SJCRH30 (cell line): Measurements from ENCODE around the gene RNF223. TPM values are rescaled to one million over a fixed set of nuclear protein-coding genes. Genes with fewer than 3 reads are reported as not detected.
A peak's percentile ranks its signal among the peaks of the same experiment; 100 is the strongest.
"Not testable (repeated sequence)": the region's sequence is repeated elsewhere in the genome, so short reads cannot be mapped to it uniquely, and the experiment has no call there.

Source experiments
- DNase-seq, 2 experiments: peaks; one replicate each; pipeline ENCODE4 v3.0.0-alpha.2; 2015 to 2020
- H3K27ac ChIP-seq: fragments of 250-450 bp; sonication (Bioruptor Pico); 2 replicates; pipeline ENCODE4 v1.5.1; 2020; ENCODE audit warnings: mild to moderate bottlenecking, moderate library complexity
- H3K27me3 ChIP-seq: fragments of 250-450 bp; sonication (Bioruptor Pico); 2 replicates; pipeline ENCODE4 v1.5.1; 2020; ENCODE audit warnings: mild to moderate bottlenecking, moderate library complexity
- H3K36me3 ChIP-seq: fragments of 250-450 bp; sonication (Bioruptor Pico); 2 replicates; pipeline ENCODE4 v1.5.1; 2020; ENCODE audit warnings: mild to moderate bottlenecking, moderate library complexity
- H3K4me1 ChIP-seq: fragments of 250-450 bp; sonication (Bioruptor Pico); 2 replicates; pipeline ENCODE4 v1.5.1; 2020; ENCODE audit warnings: mild to moderate bottlenecking, moderate library complexity
- H3K4me3 ChIP-seq: fragments of 250-450 bp; sonication (Bioruptor Pico); 2 replicates; pipeline ENCODE4 v1.5.1; 2020; ENCODE audit warnings: mild to moderate bottlenecking, moderate library complexity
- H3K9me3 ChIP-seq: fragments of 250-450 bp; sonication (Bioruptor Pico); replicated peaks from 2 replicates; pipeline ENCODE4 v1.5.1; 2020; ENCODE audit warnings: mild to moderate bottlenecking, moderate library complexity
- total RNA-seq: library from RNA; depleted of rRNA; stranded (reverse); fragments of >200 nt; shearing (Covaris generic); gene quantifications from 2 replicates; pipeline ENCODE4 v1.2.3, GENCODE V29; 2014

Gene RNF223
- total RNA-seq, 1 experiment from 2014 or later: not detected

GRCh38 chr1:1115136-1115785 is 41.2 kb upstream of the RNF223 start:
- H3K4me1 ChIP-seq: peaks cover 8% of the 10 kb centered on the region; the same call in 1 of the 2 replicates
- peaks cover 26% of the 10 kb centered on the region for H3K27me3 ChIP-seq
- H3K27ac ChIP-seq: no peak overlapping the region; the same call in 1 of the 2 replicates
- H3K9me3 ChIP-seq: no peaks in the 10 kb centered on the region
- no peak for DNase-seq
- peaks cover 10% of the 10 kb centered on the region for H3K36me3 ChIP-seq
- peak overlapping the region; percentile 98 for H3K4me3 ChIP-seq

- peaks cover 10% of the 10 kb centered on the region for H3K36me3 ChIP-seq
- H3K9me3 ChIP-seq: no peaks in the 10 kb centered on the region
- peaks cover 23% of the 10 kb centered on the region for H3K27me3 ChIP-seq
- H3K4me1 ChIP-seq: peaks cover 8% of the 10 kb centered on the region; the same call in 1 of the 2 replicates
- H3K4me3 ChIP-seq: no peak overlapping the region
- DNase-seq: no peak
- no peak overlapping the region for H3K27ac ChIP-seq
Observed at GRCh38 chr1:1114431-1114830, 40.3 kb upstream of the RNF223 start.

- H3K9me3 ChIP-seq: peaks cover 3% of the 10 kb centered on the region; the same call in 1 of the 2 replicates
- DNase-seq: no peak
- no peak overlapping the region for H3K27ac ChIP-seq
- no peak overlapping the region for H3K4me3 ChIP-seq
- peaks cover 3% of the 10 kb centered on the region for H3K27me3 ChIP-seq
- peaks cover 3% of the 10 kb centered on the region; the same call in 1 of the 2 replicates for H3K4me1 ChIP-seq
- H3K36me3 ChIP-seq: peaks cover 10% of the 10 kb centered on the region
Observed at GRCh38 chr1:1112237-1112985, 38.3 kb upstream of the RNF223 start.

DNA sequence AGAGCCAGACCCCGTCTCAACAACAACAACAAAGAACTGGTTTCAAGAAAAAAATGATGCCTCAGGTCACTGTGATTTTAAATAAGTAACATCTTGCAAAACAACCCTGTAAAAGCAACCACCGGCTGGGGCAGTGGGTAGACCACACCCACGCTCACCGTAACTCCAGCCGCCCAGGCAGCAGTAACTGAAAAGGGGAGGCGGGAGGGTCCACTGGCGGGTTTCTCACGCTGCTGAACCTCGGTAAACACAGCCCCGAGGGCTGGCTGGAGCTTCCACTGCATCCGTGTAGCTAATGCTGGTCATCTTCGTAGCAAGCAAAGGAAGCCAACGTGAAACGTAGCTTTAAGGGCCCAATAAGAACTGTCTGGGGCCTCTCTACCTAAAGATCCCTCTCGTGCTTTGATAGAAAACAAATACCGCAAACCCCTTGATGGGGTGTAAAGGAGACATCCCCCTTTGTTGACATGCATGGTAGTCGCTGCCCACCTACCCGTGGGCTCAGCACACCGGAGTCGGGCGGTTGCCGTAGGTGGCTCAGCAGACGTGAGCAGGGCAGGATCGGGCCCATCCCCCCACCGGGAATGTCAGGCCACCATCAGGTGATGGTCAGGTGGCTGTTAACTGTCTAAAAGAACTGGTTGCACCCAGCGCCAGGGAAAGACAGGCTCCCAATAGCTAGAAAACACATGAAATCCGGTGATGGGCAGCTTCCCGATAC is 37.6 kb upstream of the RNF223 start:
- DNase-seq: no peak
- H3K27ac ChIP-seq: no peak overlapping the region
- peaks cover 8% of the 10 kb centered on the region; the same call in 1 of the 2 replicates for H3K9me3 ChIP-seq
- no peaks in the 10 kb centered on the region for H3K4me1 ChIP-seq
- H3K4me3 ChIP-seq: no peak overlapping the region
- no peaks in the 10 kb centered on the region for H3K27me3 ChIP-seq
- H3K36me3 ChIP-seq: peaks cover 10% of the 10 kb centered on the region

- DNase-seq: no peak
- no peak overlapping the region for H3K27ac ChIP-seq
- H3K9me3 ChIP-seq: peaks cover 15% of the 10 kb centered on the region
- no peak overlapping the region for H3K4me3 ChIP-seq
- no peaks in the 10 kb centered on the region for H3K27me3 ChIP-seq
- H3K4me1 ChIP-seq: no peaks in the 10 kb centered on the region
- H3K36me3 ChIP-seq: peaks cover 16% of the 10 kb centered on the region
Observed at GRCh38 chr1:1110561-1110971, 36.5 kb upstream of the RNF223 start.

DNA sequence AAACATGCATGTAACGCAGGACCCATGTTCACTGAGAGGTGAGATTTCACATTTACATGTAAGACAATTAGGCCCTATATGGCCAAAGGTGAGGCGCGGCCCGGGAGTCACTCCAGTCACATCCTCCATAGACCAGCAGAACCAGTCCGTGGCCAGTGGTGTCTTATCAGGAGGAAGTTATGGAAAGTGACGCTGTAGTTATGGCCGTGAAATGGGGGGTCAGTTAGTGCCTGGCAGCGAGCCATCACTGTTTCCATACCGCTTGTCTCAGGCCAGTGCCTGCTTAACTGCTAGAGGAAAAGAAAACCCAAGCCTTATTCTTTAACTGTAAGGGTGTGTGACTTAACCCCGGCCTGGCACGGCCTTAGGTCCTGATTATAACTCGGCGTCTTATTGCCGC is 35.6 kb upstream of the RNF223 start:
- H3K9me3 ChIP-seq: peaks cover 16% of the 10 kb centered on the region
- no peak for DNase-seq

DNA sequence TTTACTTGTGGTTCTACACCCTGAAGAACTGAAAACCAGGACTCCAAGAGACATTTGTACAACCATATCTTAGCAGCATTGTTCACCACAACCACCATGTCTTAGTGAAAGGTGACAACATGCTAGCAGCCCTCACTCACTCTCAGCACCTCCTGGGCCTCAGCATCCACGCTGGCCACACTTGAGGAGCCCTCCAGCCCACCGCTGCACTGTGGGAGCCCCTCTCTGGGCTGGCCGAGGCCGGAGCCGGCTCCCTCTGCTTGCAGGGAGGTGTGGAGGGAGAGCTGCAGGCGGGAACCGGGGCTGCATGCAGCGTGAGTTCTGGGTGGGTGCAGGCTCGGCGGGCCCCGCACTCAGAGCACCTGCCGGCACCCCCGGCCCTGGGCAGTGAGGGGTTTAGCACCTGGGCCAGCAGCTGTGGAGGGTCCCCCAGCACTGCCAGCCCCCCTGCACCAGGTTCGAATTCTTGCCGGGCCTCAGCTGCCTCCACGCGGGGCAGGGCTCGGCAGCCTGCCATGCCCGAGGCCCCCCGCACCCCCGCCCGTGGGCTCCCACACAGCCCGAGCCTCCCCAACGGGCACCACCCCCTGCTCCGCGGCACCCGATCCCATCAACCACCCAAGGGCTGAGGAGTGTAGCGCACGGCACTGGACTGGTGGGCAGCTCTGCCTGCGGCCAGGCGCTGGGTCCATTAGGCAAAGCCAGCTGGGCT is 32.6 kb upstream of the RNF223 start:
- Histone ChIP-seq H3K4me1 (no peaks in the 10 kb centered on the region), H3K36me3 (peaks cover 14% of the 10 kb centered on the region), H3K27ac (no peak overlapping the region), H3K4me3 (no peak overlapping the region), H3K27me3 (no peaks in the 10 kb centered on the region), H3K9me3 (peaks cover 16% of the 10 kb centered on the region)
- no peak for DNase-seq

More for the DNA sequence above, 35.6 kb upstream of the RNF223 start:
- no peaks in the 10 kb centered on the region for H3K4me1 ChIP-seq
- peaks cover 16% of the 10 kb centered on the region for H3K36me3 ChIP-seq
- H3K27me3 ChIP-seq: no peaks in the 10 kb centered on the region
- no peak overlapping the region for H3K4me3 ChIP-seq
- no peak overlapping the region for H3K27ac ChIP-seq

- H3K4me1 ChIP-seq, H3K4me3 ChIP-seq, H3K27me3 ChIP-seq, DNase-seq, H3K27ac ChIP-seq: not testable (repeated sequence)
- Histone ChIP-seq H3K9me3 (peaks cover 16% of the 10 kb centered on the region), H3K36me3 (peaks cover 14% of the 10 kb centered on the region)
Observed at GRCh38 chr1:1104152-1104551, 30.0 kb upstream of the RNF223 start.

GRCh38 chr1:1101503-1101902 is 27.4 kb upstream of the RNF223 start:
- no peak overlapping the region for H3K27ac ChIP-seq
- H3K27me3 ChIP-seq: no peaks in the 10 kb centered on the region
- DNase-seq: no peak
- H3K9me3 ChIP-seq: peaks cover 9% of the 10 kb centered on the region
- H3K36me3 ChIP-seq: peaks cover 16% of the 10 kb centered on the region
- H3K4me1 ChIP-seq: no peaks in the 10 kb centered on the region
- no peak overlapping the region for H3K4me3 ChIP-seq

GRCh38 chr1:1100296-1100695 is 26.2 kb upstream of the RNF223 start:
- Histone ChIP-seq H3K4me1 (no peaks in the 10 kb centered on the region), H3K27me3 (no peaks in the 10 kb centered on the region), H3K9me3 (no peaks in the 10 kb centered on the region), H3K4me3 (no peak overlapping the region), H3K27ac (no peak overlapping the region), H3K36me3 (peaks cover 10% of the 10 kb centered on the region; the same call in 1 of the 2 replicates)
- DNase-seq: no peak

- no peak for DNase-seq
Observed at GRCh38 chr1:1099506-1100183, 25.5 kb upstream of the RNF223 start.

GRCh38 chr1:1098681-1099421 is 24.7 kb upstream of the RNF223 start:
- Histone ChIP-seq H3K36me3 (peaks cover 4% of the 10 kb centered on the region; the same call in 1 of the 2 replicates), H3K4me1 (no peaks in the 10 kb centered on the region), H3K27me3 (no peaks in the 10 kb centered on the region), H3K9me3 (no peaks in the 10 kb centered on the region), H3K27ac (no peak overlapping the region), H3K4me3 (no peak overlapping the region)
- DNase-seq: no peak

More at GRCh38 chr1:1099506-1100183, 25.5 kb upstream of the RNF223 start:
- H3K27ac ChIP-seq: no peak overlapping the region
- peaks cover 10% of the 10 kb centered on the region; the same call in 1 of the 2 replicates for H3K36me3 ChIP-seq
- H3K9me3 ChIP-seq: no peaks in the 10 kb centered on the region
- no peaks in the 10 kb centered on the region for H3K27me3 ChIP-seq
- no peaks in the 10 kb centered on the region for H3K4me1 ChIP-seq
- no peak overlapping the region for H3K4me3 ChIP-seq

GRCh38 chr1:1096136-1096535 is 22.0 kb upstream of the RNF223 start:
- DNase-seq, H3K4me3 ChIP-seq: not testable (repeated sequence)

More at GRCh38 chr1:1096136-1096535, 22.0 kb upstream of the RNF223 start:
- not testable (repeated sequence) for H3K27ac ChIP-seq, H3K36me3 ChIP-seq, H3K9me3 ChIP-seq, H3K27me3 ChIP-seq, H3K4me1 ChIP-seq
